Stimulated activated CD8-positive, alpha-beta memory T cell treated with anti-CD3 and anti-CD28 coated beads, Interleukin-12 subunit alpha, Interleukin-12 subunit beta, amount 100 ng/mL, for 1 hour (primary cell): ENCODE measurements around the gene COG5.

Source experiments
- DNase-seq: peaks from one replicate; pipeline ENCODE4 v3.0.0-alpha.2; 2020; ENCODE audit warnings: low read depth

COG5 gene

GRCh38 chr7:107154826-107155225, 408.9 kb downstream of the COG5 start:
- DNase-seq, result no peak

- DNase-seq, result no peak
These were observed 411.7 kb downstream of the COG5 start for GRCh38 chr7:107152011-107152410.
